IMR-90 (cell line): Measurements from ENCODE around the gene LRRC15. TPM values are rescaled to one million over a fixed set of nuclear protein-coding genes. Genes with fewer than 3 reads are reported as not detected.

Experiments used
- ATAC-seq: fragments of 200-7000 bp; cut with Tn5 transposase; 2 replicates; pipeline ENCODE4 v1.9.1; 2020; ENCODE audit warnings: low read depth, mild to moderate bottlenecking, moderate library complexity
- BruUV-seq: library from RNA; stranded (reverse); fragments of 400-500 nt; replicated peaks from 2 replicates; lab custom pipeline; 2021; lab: Mats Ljungman, UMichigan
- CTCF ChIA-PET: fragments of 300-600 bp; formaldehyde crosslinking; extraction: SDS; loops from one replicate; lab custom pipeline; 2021; ENCODE audit warnings: antibody characterized with exemption; lab: Yijun Ruan, JAX
- POLR2A ChIA-PET: fragments of 300-600 bp; sonication (Branson Sonifier 250); formaldehyde crosslinking; loops from one replicate; lab custom pipeline; 2022; ENCODE audit warnings: antibody characterized with exemption; ENCODE audit not compliant: unreplicated experiment; lab: Charles Lee
- DNase-seq: peaks from one replicate; pipeline ENCODE4 v3.0.0; 2013
- H2AFZ ChIP-seq: replicated peaks from 2 replicates; pipeline ENCODE3; 2013; ENCODE audit warnings: low read length, mild to moderate bottlenecking; ENCODE audit not compliant: poor library complexity
- H2AK5ac ChIP-seq: 2 replicates; pipeline ENCODE4 v1.6.1; 2013; ENCODE audit warnings: low read depth, low read length, inconsistent platforms
- H2AK9ac ChIP-seq: replicated peaks from 2 replicates; pipeline ENCODE3; 2013; ENCODE audit warnings: mild to moderate bottlenecking, low read depth, low read length, moderate library complexity; ENCODE audit not compliant: poor library complexity
- H2BK120ac ChIP-seq: 2 replicates; pipeline ENCODE4 v1.6.1; 2013; ENCODE audit warnings: low read depth, low read length, inconsistent platforms
- H2BK15ac ChIP-seq: 3 replicates; pipeline ENCODE4 v1.6.1; 2013; ENCODE audit warnings: low read depth, low read length, inconsistent platforms
- H2BK20ac ChIP-seq: 2 replicates; pipeline ENCODE4 v1.6.1; 2013; ENCODE audit warnings: low read depth, mild to moderate bottlenecking, inconsistent platforms, low read length, moderate library complexity
- H2BK5ac ChIP-seq: 2 replicates; pipeline ENCODE4 v1.6.1; 2013; ENCODE audit warnings: mild to moderate bottlenecking, low read depth, low read length, inconsistent platforms; ENCODE audit not compliant: poor library complexity, severe bottlenecking
- H3K14ac ChIP-seq: replicated peaks from 2 replicates; pipeline ENCODE4 v1.6.1; 2013; ENCODE audit warnings: low read depth, low read length, inconsistent platforms
- H3K18ac ChIP-seq: 2 replicates; pipeline ENCODE4 v1.6.1; 2013; ENCODE audit warnings: low read depth, low read length, control low read depth
- H3K23ac ChIP-seq: 2 replicates; pipeline ENCODE4 v1.6.1; 2013; ENCODE audit warnings: low read depth, low read length, inconsistent platforms
- H3K27ac ChIP-seq: 2 replicates; pipeline ENCODE4 v1.5.1; 2013; ENCODE audit warnings: mild to moderate bottlenecking, control low read depth, low read length; ENCODE audit not compliant: insufficient read depth
- H3K27me3 ChIP-seq: 2 replicates; pipeline ENCODE4 v1.6.1; 2013; ENCODE audit warnings: low read length; ENCODE audit not compliant: control insufficient read depth, insufficient read depth
- H3K36me3 ChIP-seq: 2 replicates; pipeline ENCODE4 v1.6.1; 2013; ENCODE audit warnings: low read length, mixed read lengths; ENCODE audit not compliant: control insufficient read depth, insufficient read depth
- H3K4ac ChIP-seq: 2 replicates; pipeline ENCODE4 v1.6.1; 2013; ENCODE audit warnings: low read depth, low read length, inconsistent platforms
- H3K4me1 ChIP-seq: 2 replicates; pipeline ENCODE4 v1.6.1; 2013; ENCODE audit warnings: low read length, mixed read lengths; ENCODE audit not compliant: control insufficient read depth, insufficient read depth
- H3K4me2 ChIP-seq: 2 replicates; pipeline ENCODE4 v1.6.1; 2013; ENCODE audit warnings: low read depth, mild to moderate bottlenecking, control low read depth, low read length, moderate library complexity
- H3K4me3 ChIP-seq: 2 replicates; pipeline ENCODE4 v1.5.1; 2013; ENCODE audit warnings: low read depth, mild to moderate bottlenecking, control low read depth, low read length, moderate library complexity; ENCODE audit not compliant: insufficient read depth
- H3K56ac ChIP-seq: 2 replicates; pipeline ENCODE4 v1.6.1; 2013; ENCODE audit warnings: low read length, inconsistent platforms; ENCODE audit not compliant: insufficient read depth; ENCODE audit errors: extremely low read depth
- H3K79me1 ChIP-seq, 2 experiments: 2 replicates each; pipeline ENCODE4 v1.6.1; 2013; ENCODE audit warnings: low read length in 2 of 2, inconsistent platforms in 1 of 2, low read depth in 1 of 2
- H3K9ac ChIP-seq: 2 replicates; pipeline ENCODE4 v1.6.1; 2013; ENCODE audit warnings: low read depth, low read length, control low read depth
- H3K9me1 ChIP-seq: 2 replicates; pipeline ENCODE4 v1.6.1; 2013; ENCODE audit warnings: low read length, inconsistent platforms; ENCODE audit not compliant: insufficient read depth
- H3K9me3 ChIP-seq: 2 replicates; pipeline ENCODE4 v1.6.1; 2013; ENCODE audit warnings: low read length; ENCODE audit not compliant: control insufficient read depth, insufficient read depth
- H4K20me1 ChIP-seq: 2 replicates; pipeline ENCODE4 v1.6.1; 2013; ENCODE audit warnings: low read length, inconsistent platforms; ENCODE audit not compliant: insufficient read depth
- H4K5ac ChIP-seq: 2 replicates; pipeline ENCODE4 v1.6.1; 2013; ENCODE audit warnings: mild to moderate bottlenecking, low read depth, low read length, control low read depth
- H4K8ac ChIP-seq, 2 experiments: 2 replicates each; pipeline ENCODE4 v1.6.1; 2013; ENCODE audit warnings: low read depth in 2 of 2, low read length in 2 of 2, control low read depth in 1 of 2, inconsistent platforms in 1 of 2
- H4K91ac ChIP-seq: 2 replicates; pipeline ENCODE4 v1.6.1; 2013; ENCODE audit warnings: low read depth, low read length, inconsistent platforms; ENCODE audit not compliant: insufficient read depth
- BHLHE40 ChIP-seq: fragments of 150-350 bp; IDR thresholded peaks from 2 replicates; pipeline ENCODE4 v1.6.1; 2016; ENCODE audit warnings: mild to moderate bottlenecking, low read depth, low read length
- CHD1 ChIP-seq: IDR thresholded peaks from 2 replicates; pipeline ENCODE4 v1.6.1; 2012; ENCODE audit warnings: low read depth, low read length, improper control_type of control experiment
- CTCF ChIP-seq: conservative IDR thresholded peaks from 2 replicates; pipeline ENCODE4 v1.5.1; 2012; ENCODE audit warnings: mild to moderate bottlenecking, low read depth, low read length, improper control_type of control experiment
- ELK1 ChIP-seq: fragments of 150-350 bp; IDR thresholded peaks from 2 replicates; pipeline ENCODE4 v1.6.1; 2016; ENCODE audit warnings: low read depth, mild to moderate bottlenecking, low read length, moderate library complexity, borderline replicate concordance
- FOS ChIP-seq: fragments of 150-350 bp; IDR thresholded peaks from 2 replicates; pipeline ENCODE4 v1.6.1; 2016; ENCODE audit warnings: low read depth, low read length
- MAFK ChIP-seq: IDR thresholded peaks from 2 replicates; pipeline ENCODE4 v1.6.1; 2012; ENCODE audit warnings: low read depth, low read length, improper control_type of control experiment
- MAZ ChIP-seq: IDR thresholded peaks from 2 replicates; pipeline ENCODE4 v1.6.1; 2012; ENCODE audit warnings: low read depth, mild to moderate bottlenecking, low read length, improper control_type of control experiment, moderate library complexity, borderline replicate concordance
- MXI1 ChIP-seq: IDR thresholded peaks from 2 replicates; pipeline ENCODE4 v1.6.1; 2012; ENCODE audit warnings: low read depth, mild to moderate bottlenecking, low read length, moderate library complexity, borderline replicate concordance
- NFE2L2 ChIP-seq: fragments of 150-350 bp; IDR thresholded peaks from 2 replicates; pipeline ENCODE4 v1.6.1; 2016; ENCODE audit warnings: low read depth, mild to moderate bottlenecking, low read length
- POLR2A ChIP-seq: IDR thresholded peaks from 2 replicates; pipeline ENCODE4 v1.6.1; 2012; ENCODE audit warnings: mild to moderate bottlenecking, low read depth, low read length
- RAD21 ChIP-seq: IDR thresholded peaks from 2 replicates; pipeline ENCODE4 v1.6.1; 2012; ENCODE audit warnings: low read length, improper control_type of control experiment
- RCOR1 ChIP-seq: IDR thresholded peaks from 2 replicates; pipeline ENCODE4 v1.6.1; 2012; ENCODE audit warnings: mild to moderate bottlenecking, low read length, improper control_type of control experiment; ENCODE audit not compliant: insufficient replicate concordance
- RFX5 ChIP-seq: IDR thresholded peaks from 2 replicates; pipeline ENCODE4 v1.8.0; 2012; ENCODE audit warnings: low read depth, mild to moderate bottlenecking, low read length, moderate library complexity
- SMC3 ChIP-seq: fragments of 150-350 bp; IDR thresholded peaks from 2 replicates; pipeline ENCODE4 v1.6.1; 2016; ENCODE audit warnings: low read depth, mild to moderate bottlenecking, antibody characterized with exemption, low read length, moderate library complexity
- USF2 ChIP-seq: fragments of 150-350 bp; IDR thresholded peaks from 2 replicates; pipeline ENCODE4 v1.6.1; 2017; ENCODE audit warnings: mild to moderate bottlenecking, antibody characterized with exemption, low read length, low read depth
- WGBS, 2 experiments: methylation state at CpG; one replicate each; pipeline versions ENCODE4 v1.1.5 to v1.1.7; 2013; ENCODE audit warnings: missing lambda C conversion rate in 2 of 2; ENCODE audit not compliant: insufficient read length in 1 of 2; ENCODE audit errors: extremely low coverage in 2 of 2; 5-methylcytosine and 5-hydroxymethylcytosine counted together
- dilution Hi-C: fragments of 300-500 bp; cut with HindIII; formaldehyde crosslinking; loops from one replicate; pipeline ENCODE4 v1.14.3; 2018; ENCODE audit warnings: low sequenced_read_pairs; ENCODE audit not compliant: unreplicated experiment
- in situ Hi-C: fragments of 300-500 bp; cut with MboI; formaldehyde crosslinking; loops from 3 replicates; pipeline ENCODE4 v1.14.3; 2019; ENCODE audit warnings: low sequenced_read_pairs, inconsistent platforms, mixed read lengths
- intact Hi-C: fragments of 100-400 bp; cut with micrococcal nuclease; formaldehyde crosslinking; loops from 2 replicates; pipeline ENCODE4 v1.10.0; 2022
- polyA plus RNA-seq, 3 experiments: library from polyadenylated mRNA; depleted of rRNA; stranded (reverse); fragments of >200 nt; gene quantifications; 2 replicates each; pipeline ENCODE4 v1.2.3, GENCODE V29; 2012; ENCODE audit warnings: low replicate concordance in 1 of 3
- total RNA-seq: library from RNA; depleted of rRNA; stranded (reverse); fragments of >200 nt; gene quantifications from 2 replicates; pipeline ENCODE4 v1.2.3, GENCODE V29; 2012

LRRC15 gene
- total and polyA plus RNA-seq, 2 of the 4 experiments (the other 2 are of a cell fraction): 2.5 to 9.0 TPM

- Histone ChIP-seq H2BK5ac (no peak overlapping the region), H3K27ac (no peak overlapping the region), H4K5ac (no peak overlapping the region), H2AFZ (peak overlapping the region; percentile 61), H3K79me1 (no peaks in the 10 kb centered on the region), H3K27me3 (peaks cover 18% of the 10 kb centered on the region), H3K4ac (no peak overlapping the region), H2BK120ac (no peak overlapping the region; the same call in 1 of the 2 replicates), H4K20me1 (no peaks in the 10 kb centered on the region), H3K56ac (no peak overlapping the region), H3K4me2 (no peak overlapping the region), H3K36me3 (no peaks in the 10 kb centered on the region), H3K9ac (no peak overlapping the region), H2AK9ac (no peak overlapping the region), H3K4me1 (no peaks in the 10 kb centered on the region), H2BK20ac (no peak overlapping the region), H3K9me3 (no peaks in the 10 kb centered on the region), H4K8ac (no peak overlapping the region), H2AK5ac (no peak overlapping the region), H4K91ac (no peak overlapping the region), H2BK15ac (no peak overlapping the region), H3K4me3 (no peak overlapping the region), H3K23ac (no peak overlapping the region), H3K9me1 (0 out of 2 replicates have a peak, but pooled peaks cover 3% of the 10 kb centered on the region), H3K18ac (no peak overlapping the region), H3K14ac (no peak overlapping the region)
- dilution Hi-C loops (no loop called here), intact Hi-C loops (no loop called here), in situ Hi-C loops (no loop called here)
- no peak for ATAC-seq
- ChIA-PET CTCF (no interaction called here), POLR2A (no interaction called here)
- BruUV-seq: no TSS peak
- WGBS, 2 experiments: 57% methylated on average over 4 of the region's 15 CpGs; no CpG with 5 or more reads in 1 of the 2 experiments
- no peak for DNase-seq
- TF ChIP-seq BHLHE40 (no peak), MAFK (no peak), USF2 (no peak), MAZ (no peak), NFE2L2 (no peak), FOS (no peak), MXI1 (no peak), RAD21 (no peak), ELK1 (no peak), SMC3 (no peak), POLR2A (no peak), CHD1 (no peak), CTCF (no peak), RCOR1 (no peak), RFX5 (no peak)
Observed at GRCh38 chr3:194375473-194376240, 6.1 kb upstream of the LRRC15 start.
